Measurements from ENCODE around the gene LSM14B. TPM values are rescaled to one million over a fixed set of nuclear protein-coding genes. Genes with fewer than 3 reads are reported as not detected.

Gene LSM14B
- total RNA-seq, 1 experiment from 2014 or later: 82.4 TPM

DNA sequence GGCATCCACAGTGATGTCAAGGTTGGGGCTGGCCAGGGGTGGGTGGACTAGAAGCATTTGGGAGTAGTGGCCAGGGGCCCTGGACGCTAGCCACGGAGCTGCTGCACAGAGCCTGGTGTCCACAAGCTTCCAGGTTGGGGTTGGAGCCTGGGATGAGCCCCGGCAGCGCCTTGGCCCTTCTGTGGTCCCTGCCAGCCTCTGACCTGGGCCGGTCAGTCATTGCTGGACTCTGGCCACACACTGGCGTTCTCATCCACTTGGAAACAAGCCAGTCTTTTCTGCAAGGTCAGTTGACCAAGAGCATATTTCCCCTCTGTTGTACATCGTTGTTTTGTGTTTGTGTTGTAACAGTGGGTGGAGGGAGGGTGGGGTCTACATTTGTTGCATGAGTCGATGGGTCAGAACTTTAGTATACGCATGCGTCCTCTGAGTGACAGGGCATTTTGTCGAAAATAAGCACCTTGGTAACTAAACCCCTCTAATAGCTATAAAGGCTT is 12.5 kb downstream of the LSM14B start:
- Histone ChIP-seq H3K23me2 (ENCODE audit: insufficient read length, low read depth, low read length, poor library complexity, severe bottlenecking) (no peaks in the 10 kb centered on the region), H4K20me1 (ENCODE audit: control insufficient read depth, insufficient read depth, insufficient read length) (no peaks in the 10 kb centered on the region), H2AK5ac (ENCODE audit: insufficient read length, low read length) (no peak overlapping the region), H2BK5ac (ENCODE audit: insufficient read length, low read length) (no peak overlapping the region), H4K5ac (ENCODE audit: insufficient read length, low read depth, low read length) (no peak overlapping the region), H3K9ac (ENCODE audit: extremely low read depth, insufficient read length, low read length) (no peak overlapping the region), H3T11ph (ENCODE audit: low read length) (no peak overlapping the region), H3K27me3 (ENCODE audit: insufficient read depth, low read length) (no peaks in the 10 kb centered on the region), H3K4me2 (ENCODE audit: insufficient read depth, insufficient read length, low read length) (no peak overlapping the region), H3K27ac (ENCODE audit: insufficient read length, low read depth, low read length) (no peak overlapping the region), H3K56ac (ENCODE audit: insufficient read length, low read depth, low read length) (no peak overlapping the region), H3K9me3 (ENCODE audit: control insufficient read depth, low read depth, low read length) (no peaks in the 10 kb centered on the region), H2BK120ac (ENCODE audit: low read depth, low read length, poor library complexity, severe bottlenecking) (no peak overlapping the region), H3K4me1 (ENCODE audit: insufficient read depth, low read length) (no peaks in the 10 kb centered on the region), H4K91ac (ENCODE audit: insufficient read length, low read depth, low read length) (no peak overlapping the region), H3K23ac (ENCODE audit: insufficient read length, low read depth, low read length) (no peak overlapping the region), H3K14ac (ENCODE audit: insufficient read depth, low read length) (no peak overlapping the region), H2BK15ac (ENCODE audit: low read depth, low read length) (no peak overlapping the region), H3K79me2 (ENCODE audit: insufficient read depth, low read length) (no peaks in the 10 kb centered on the region), H3K79me1 (ENCODE audit: insufficient read depth, low read depth, low read length, poor library complexity, severe bottlenecking) (peaks cover 2% of the 10 kb centered on the region), H3K18ac (ENCODE audit: insufficient read length, low read depth, low read length) (no peak overlapping the region), H4K8ac (replicated peaks; ENCODE audit: insufficient read length, low read depth, low read length) (no peak overlapping the region), H2BK20ac (ENCODE audit: low read depth, low read length, poor library complexity, severe bottlenecking) (no peak overlapping the region), H3K4ac (ENCODE audit: low read depth, low read length) (no peak overlapping the region), H2BK12ac (ENCODE audit: insufficient read length, low read depth, low read length) (no peak overlapping the region), H2AFZ (ENCODE audit: low read length) (no peak overlapping the region)
- no peaks in the 10 kb centered on the region for H3K9me3 Mint-ChIP-seq
- no peaks in the 10 kb centered on the region for H3K4me1 Mint-ChIP-seq
- no peak for DNase-seq
- no peaks in the 10 kb centered on the region; the same call in 1 of the 2 replicates for H3K27me3 Mint-ChIP-seq (ENCODE audit: low read depth)
- TF ChIP-seq, protein P1, sequence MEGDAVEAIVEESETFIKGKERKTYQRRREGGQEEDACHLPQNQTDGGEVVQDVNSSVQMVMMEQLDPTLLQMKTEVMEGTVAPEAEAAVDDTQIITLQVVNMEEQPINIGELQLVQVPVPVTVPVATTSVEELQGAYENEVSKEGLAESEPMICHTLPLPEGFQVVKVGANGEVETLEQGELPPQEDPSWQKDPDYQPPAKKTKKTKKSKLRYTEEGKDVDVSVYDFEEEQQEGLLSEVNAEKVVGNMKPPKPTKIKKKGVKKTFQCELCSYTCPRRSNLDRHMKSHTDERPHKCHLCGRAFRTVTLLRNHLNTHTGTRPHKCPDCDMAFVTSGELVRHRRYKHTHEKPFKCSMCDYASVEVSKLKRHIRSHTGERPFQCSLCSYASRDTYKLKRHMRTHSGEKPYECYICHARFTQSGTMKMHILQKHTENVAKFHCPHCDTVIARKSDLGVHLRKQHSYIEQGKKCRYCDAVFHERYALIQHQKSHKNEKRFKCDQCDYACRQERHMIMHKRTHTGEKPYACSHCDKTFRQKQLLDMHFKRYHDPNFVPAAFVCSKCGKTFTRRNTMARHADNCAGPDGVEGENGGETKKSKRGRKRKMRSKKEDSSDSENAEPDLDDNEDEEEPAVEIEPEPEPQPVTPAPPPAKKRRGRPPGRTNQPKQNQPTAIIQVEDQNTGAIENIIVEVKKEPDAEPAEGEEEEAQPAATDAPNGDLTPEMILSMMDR (conservative IDR thresholded peaks at IDR 0.05): no peak
- H3K36me3 Mint-ChIP-seq (ENCODE audit: insufficient read depth in 1 of 3, low read depth in 3 of 3): peaks cover 56 to 100% (median 94%) of the 10 kb centered on the region in 3 experiments
- H3K27ac Mint-ChIP-seq: no peak overlapping the region
- H3K4me3 Mint-ChIP-seq: no peak overlapping the region
- no CpG with 5 or more reads among the region's 11 CpGs for WGBS (ENCODE audit: extremely low coverage, insufficient read length, low lambda C conversion rate)

Measured in H9 (cell line).